Myocyte (in vitro differentiated cells): ENCODE results near the gene LYL1. TPM values are rescaled to one million over a fixed set of nuclear protein-coding genes. Genes with fewer than 3 reads are reported as not detected.

ENCODE experiments used
- DNase-seq: peaks from one replicate; pipeline ENCODE4 v3.0.0-alpha.2; 2012; ENCODE audit warnings: low read depth
- total RNA-seq: library from RNA; depleted of rRNA; stranded (reverse); fragments of >200 nt; gene quantifications from 2 replicates; pipeline ENCODE4 v1.2.3, GENCODE V29; 2014

LYL1 gene
- total RNA-seq, 1 donor from 2014 or later, result not detected

GRCh38 chr19:13094771-13095392 is 7.8 kb downstream of the LYL1 start:
- no peak for DNase-seq

- no peak for DNase-seq
Measured at GRCh38 chr19:13094106-13094504, 8.6 kb downstream of the LYL1 start.

GRCh38 chr19:13093407-13094105 is 9.1 kb downstream of the LYL1 start:
- peak; percentile 84 for DNase-seq

GRCh38 chr19:13092606-13093235 is 9.9 kb downstream of the LYL1 start:
- peak; percentile 43 for DNase-seq

- no peak for DNase-seq
Measured at GRCh38 chr19:13092158-13092543, 10.5 kb downstream of the LYL1 start.

GRCh38 chr19:13091400-13092157 is 11.1 kb downstream of the LYL1 start:
- peak; percentile 47 for DNase-seq

GRCh38 chr19:13090511-13091231 is 12.0 kb downstream of the LYL1 start:
- no peak for DNase-seq

GRCh38 chr19:13089857-13090507 is 12.7 kb downstream of the LYL1 start:
- DNase-seq, result no peak

GRCh38 chr19:13089139-13089856 is 13.4 kb downstream of the LYL1 start:
- DNase-seq, result no peak

- no peak for DNase-seq
Measured at GRCh38 chr19:13087795-13088537, 14.7 kb downstream of the LYL1 start.

- no peak for DNase-seq
Measured at GRCh38 chr19:13087295-13087694, 15.4 kb downstream of the LYL1 start.

GRCh38 chr19:13086341-13086740 is 16.3 kb downstream of the LYL1 start:
- no peak for DNase-seq

GRCh38 chr19:13085666-13086065 is 17.0 kb downstream of the LYL1 start:
- peak; percentile 37 for DNase-seq

GRCh38 chr19:13083627-13084026 is 19.0 kb downstream of the LYL1 start:
- no peak for DNase-seq

- no peak for DNase-seq
Measured at GRCh38 chr19:13083008-13083404, 19.7 kb downstream of the LYL1 start.

- peak; percentile 61 for DNase-seq
Measured at GRCh38 chr19:13082192-13083007, 20.3 kb downstream of the LYL1 start.

GRCh38 chr19:13079542-13079986 is 23.1 kb downstream of the LYL1 start:
- no peak for DNase-seq

GRCh38 chr19:13078897-13079541 is 23.6 kb downstream of the LYL1 start:
- DNase-seq, result no peak
